ENCODE results near the gene FAM209B.

FAM209B gene

GRCh38 chr20:56581701-56582100 lies 48.7 kb downstream of the FAM209B start:
- H3K4me1 ChIP-seq = no peaks in the 10 kb centered on the region
- no peak overlapping the region for H3K4me3 ChIP-seq
- peaks cover 0 to 17% of the 10 kb centered on the region in 2 donors for H3K27me3 ChIP-seq
- no peaks in the 10 kb centered on the region for H3K9me3 ChIP-seq
- no peak for TF ChIP-seq CTCF (IDR thresholded peaks at IDR 0.05)
- H3K36me3 ChIP-seq = no peaks in the 10 kb centered on the region
- intact Hi-C loops (cut with DNase I; ENCODE audit: low total_unique reads) = no loop called here
- no peak for DNase-seq
- H3K27ac ChIP-seq = no peak overlapping the region

GRCh38 chr20:56582542-56582941 lies 49.5 kb downstream of the FAM209B start:
- DNase-seq = no peak
- no peak for TF ChIP-seq CTCF (IDR thresholded peaks at IDR 0.05)
- H3K9me3 ChIP-seq = no peaks in the 10 kb centered on the region
- H3K27ac ChIP-seq = no peak overlapping the region
- no peaks in the 10 kb centered on the region for H3K36me3 ChIP-seq
- no peak overlapping the region for H3K4me3 ChIP-seq
- peaks cover 0 to 17% of the 10 kb centered on the region in 2 donors for H3K27me3 ChIP-seq
- intact Hi-C loops (cut with DNase I; ENCODE audit: low total_unique reads) = no loop called here
- no peaks in the 10 kb centered on the region for H3K4me1 ChIP-seq

GRCh38 chr20:56584916-56585315 lies 51.9 kb downstream of the FAM209B start:
- H3K27ac ChIP-seq = no peak overlapping the region
- H3K27me3 ChIP-seq = peaks cover 0 to 14% of the 10 kb centered on the region in 2 donors
- H3K4me3 ChIP-seq = no peak overlapping the region
- no peaks in the 10 kb centered on the region for H3K4me1 ChIP-seq
- no peak for TF ChIP-seq CTCF (IDR thresholded peaks at IDR 0.05)
- intact Hi-C loops (cut with DNase I; ENCODE audit: low total_unique reads) = no loop called here
- no peaks in the 10 kb centered on the region for H3K36me3 ChIP-seq
- H3K9me3 ChIP-seq = no peaks in the 10 kb centered on the region
- no peak for DNase-seq
